OCI-LY7 (cell line): Measurements from ENCODE around the gene DACT3. TPM values are rescaled to one million over a fixed set of nuclear protein-coding genes. Genes with fewer than 3 reads are reported as not detected.

ENCODE experiments used
- BruUV-seq: library from RNA; stranded (reverse); fragments of 400-500 nt; replicated peaks from 2 replicates; lab custom pipeline; 2021; lab: Mats Ljungman, UMichigan
- CTCF ChIA-PET: fragments of 300-600 bp; sonication (Branson Sonifier 250); formaldehyde crosslinking; loops from one replicate; lab custom pipeline; 2022; ENCODE audit warnings: antibody characterized with exemption; ENCODE audit not compliant: unreplicated experiment; lab: Charles Lee
- POLR2A ChIA-PET: fragments of 300-600 bp; sonication (Branson Sonifier 250); formaldehyde crosslinking; loops from one replicate; lab custom pipeline; 2022; ENCODE audit warnings: antibody characterized with exemption; lab: Charles Lee
- DNase-seq: peaks from one replicate; pipeline ENCODE4 v3.0.0-alpha.2; 2015; ENCODE audit warnings: low spot score
- H2AFZ ChIP-seq: fragments of 200-600 bp; sonication (generic), shearing (Covaris generic); 2 replicates; pipeline ENCODE4 v1.6.1; 2014; ENCODE audit warnings: mild to moderate bottlenecking, antibody characterized with exemption, low read length, moderate library complexity
- H3K27ac ChIP-seq: fragments of 200-600 bp; sonication (generic); 2 replicates; pipeline ENCODE4 v1.5.1; 2014; ENCODE audit warnings: mixed run types, low read depth, mild to moderate bottlenecking, moderate library complexity, low read length, inconsistent platforms; ENCODE audit not compliant: poor library complexity, severe bottlenecking
- H3K36me3 ChIP-seq: fragments of 200-600 bp; sonication (generic); 2 replicates; pipeline ENCODE4 v1.6.1; 2014; ENCODE audit warnings: mild to moderate bottlenecking, antibody characterized with exemption, low read length, moderate library complexity, mixed read lengths; ENCODE audit not compliant: insufficient read depth
- H3K4me1 ChIP-seq: fragments of 200-600 bp; sonication (generic); 2 replicates; pipeline ENCODE4 v1.5.1; 2014; ENCODE audit warnings: mild to moderate bottlenecking, low read length; ENCODE audit not compliant: insufficient read depth, poor library complexity, severe bottlenecking
- H3K4me2 ChIP-seq: fragments of 200-600 bp; sonication (generic); 2 replicates; pipeline ENCODE4 v1.6.1; 2014; ENCODE audit warnings: mild to moderate bottlenecking, low read length
- H3K4me3 ChIP-seq: fragments of 200-600 bp; sonication (generic); 2 replicates; pipeline ENCODE4 v1.5.1; 2014; ENCODE audit warnings: mild to moderate bottlenecking, low read depth, low read length; ENCODE audit not compliant: poor library complexity, severe bottlenecking
- H3K79me2 ChIP-seq: fragments of 200-600 bp; sonication (generic); 2 replicates; pipeline ENCODE4 v1.6.1; 2016; ENCODE audit warnings: low read depth, mild to moderate bottlenecking, low read length, moderate library complexity, mixed read lengths; ENCODE audit not compliant: insufficient read depth
- H3K9me2 ChIP-seq: fragments of 200-600 bp; sonication (generic); 2 replicates; pipeline ENCODE4 v1.6.1; 2016; ENCODE audit warnings: mild to moderate bottlenecking, low read length, mixed read lengths; ENCODE audit not compliant: insufficient read depth
- H3K9me3 ChIP-seq: fragments of 200-600 bp; sonication (generic); 2 replicates; pipeline ENCODE4 v1.6.1; 2014; ENCODE audit warnings: mild to moderate bottlenecking, mixed run types, low read length, mixed read lengths
- H4K20me1 ChIP-seq: fragments of 200-600 bp; sonication (generic); 2 replicates; pipeline ENCODE4 v1.6.1; 2014; ENCODE audit warnings: mild to moderate bottlenecking, antibody characterized with exemption, low read length, moderate library complexity, mixed read lengths; ENCODE audit not compliant: insufficient read depth
- CTCF ChIP-seq: fragments of 200-600 bp; sonication (generic); conservative IDR thresholded peaks from 2 replicates; pipeline ENCODE4 v1.5.1; 2014; ENCODE audit warnings: mild to moderate bottlenecking, antibody characterized with exemption, low read length, moderate library complexity, mixed read lengths
- EZH2phosphoT487 ChIP-seq: fragments of 200-600 bp; sonication (generic); IDR thresholded peaks from 2 replicates; pipeline ENCODE4 v1.6.1; 2018; ENCODE audit warnings: low read depth, borderline replicate concordance, mild to moderate bottlenecking, mixed run types, antibody characterized with exemption, low read length, moderate library complexity, mixed read lengths
- intact Hi-C: fragments of 100-400 bp; cut with micrococcal nuclease; formaldehyde crosslinking; loops from one replicate; pipeline ENCODE4 v1.10.0; 2022; ENCODE audit not compliant: unreplicated experiment
- total RNA-seq, 2 experiments: library from RNA; depleted of rRNA in 1 of 2; stranded (reverse); fragments of >200 nt in 1 of 2; shearing (Covaris generic) in 1 of 2; gene quantifications; 2 replicates each; pipeline ENCODE4 v1.2.3, GENCODE V29; 2014 to 2022

Gene DACT3
- total RNA-seq, 2 experiments from 2014 or later, result 0.44 TPM; not detected in 1

DNA sequence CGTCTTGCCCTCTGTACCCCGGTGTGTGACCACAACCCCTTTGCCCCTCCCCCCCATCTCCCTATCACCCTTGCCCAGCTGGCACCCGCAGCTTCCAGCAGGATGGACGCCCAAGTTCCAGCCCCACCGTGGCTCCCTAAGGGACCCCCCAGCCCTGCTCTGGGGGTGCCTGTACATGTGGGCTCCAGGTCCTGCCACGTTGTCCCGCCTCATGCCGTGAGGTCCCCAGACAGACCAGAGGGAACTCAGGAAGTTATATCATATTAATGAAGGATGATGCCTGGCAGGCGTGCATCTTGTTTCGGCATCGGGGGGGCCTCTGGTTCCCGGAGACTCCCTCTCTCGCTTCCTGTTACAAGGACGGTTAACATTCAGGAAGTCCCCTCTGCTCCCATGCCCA, 34.5 kb downstream of the DACT3 start:
- H3K9me3 ChIP-seq, result no peaks in the 10 kb centered on the region
- no peak for TF ChIP-seq CTCF
- no peak for TF ChIP-seq EZH2phosphoT487
- intact Hi-C loops, result no loop called here
- no peak overlapping the region for H3K27ac ChIP-seq
- ChIA-PET CTCF (no interaction called here), POLR2A (no interaction called here)
- no peak overlapping the region for H3K4me3 ChIP-seq
- peaks cover 14% of the 10 kb centered on the region for H3K4me1 ChIP-seq
- DNase-seq, result no peak
- no peaks in the 10 kb centered on the region for H3K36me3 ChIP-seq
- H2AFZ ChIP-seq, result no peak overlapping the region
- no peaks in the 10 kb centered on the region for H4K20me1 ChIP-seq
- no peaks in the 10 kb centered on the region for H3K79me2 ChIP-seq
- BruUV-seq, result no TSS peak
- H3K4me2 ChIP-seq, result no peak overlapping the region
- H3K9me2 ChIP-seq, result no peaks in the 10 kb centered on the region

- no peaks in the 10 kb centered on the region for H4K20me1 ChIP-seq
- no peaks in the 10 kb centered on the region for H3K79me2 ChIP-seq
- no peak overlapping the region for H3K4me2 ChIP-seq
- H3K4me1 ChIP-seq, result peaks cover 16% of the 10 kb centered on the region
- H3K36me3 ChIP-seq, result no peaks in the 10 kb centered on the region
- no peak overlapping the region for H3K27ac ChIP-seq
- H3K9me3 ChIP-seq, result no peaks in the 10 kb centered on the region
- H2AFZ ChIP-seq, result no peak overlapping the region
- POLR2A ChIA-PET, result no interaction called here
- no peaks in the 10 kb centered on the region for H3K9me2 ChIP-seq
- no peak overlapping the region for H3K4me3 ChIP-seq
- CTCF ChIA-PET, result no interaction called here
- intact Hi-C loops, result no loop called here
- BruUV-seq, result no TSS peak
- DNase-seq, result no peak
- TF ChIP-seq EZH2phosphoT487, result no peak
- TF ChIP-seq CTCF, result no peak
These were observed 35.3 kb downstream of the DACT3 start for GRCh38 chr19:46625731-46626130.

DNA sequence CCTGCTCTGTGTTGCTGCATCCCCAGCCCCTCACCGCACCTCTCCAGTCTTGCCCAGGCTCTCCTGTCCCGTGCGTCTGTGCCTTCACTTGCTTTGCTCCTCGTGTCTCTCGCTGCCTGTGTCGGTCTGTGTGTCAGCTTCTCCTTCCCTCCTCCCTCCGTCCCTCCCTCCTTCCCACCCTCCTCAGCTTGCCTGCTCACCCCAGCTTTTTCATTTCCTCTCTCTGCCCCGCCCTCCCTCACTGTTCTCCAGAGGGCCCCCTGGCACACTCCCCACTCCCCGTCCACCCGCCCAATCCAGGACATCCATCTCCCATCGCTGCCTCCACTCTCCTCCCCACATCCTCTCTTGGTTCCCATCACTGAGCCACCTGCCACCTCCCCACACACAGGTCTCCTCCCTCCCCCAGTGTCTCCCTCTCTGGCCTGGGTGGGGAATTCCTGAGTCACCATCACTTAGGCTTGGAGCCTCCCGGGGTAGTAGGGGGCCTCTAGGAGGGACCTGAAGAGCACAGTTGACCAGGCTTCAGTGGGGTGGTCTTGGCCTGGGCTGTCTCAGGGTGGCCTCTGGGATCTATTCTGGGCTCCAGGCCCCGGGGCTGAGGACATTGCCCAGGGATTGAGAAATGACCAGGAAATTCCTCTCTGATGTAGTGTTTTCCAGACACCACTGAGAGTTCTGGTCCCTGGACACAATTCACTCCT, 35.9 kb downstream of the DACT3 start, which contains the start of gene PTGIR:
TSS of gene PTGIR (minus strand) at position 132 of the 704 bp plus-strand sequence. CDS start 864 bp downstream, outside the sequence.
- ChIA-PET CTCF (no interaction called here), POLR2A (interaction anchor here (0.6 kb wide), 1 partner anchor 8 kb away, joined by 3 read pairs; no protein-coding TSS in a partner anchor)
- Histone ChIP-seq H3K4me2 (peak within 1 kb of the TSS; percentile 37), H3K9me2 (no peaks in the 10 kb centered on the region), H3K4me1 (peaks cover 22% of the 10 kb centered on the region), H4K20me1 (no peaks in the 10 kb centered on the region), H3K9me3 (no peaks in the 10 kb centered on the region), H3K79me2 (no peaks in the 10 kb centered on the region), H2AFZ (peak within 1 kb of the TSS; percentile 52; the same call in 1 of the 2 replicates), H3K36me3 (no peaks in the 10 kb centered on the region), H3K27ac (no peak within 1 kb of the TSS), H3K4me3 (no peak within 1 kb of the TSS)
- no TSS peak for BruUV-seq
- intact Hi-C loops, result no loop called here
- no peak for DNase-seq
- TF ChIP-seq CTCF (no peak), EZH2phosphoT487 (no peak)
